Cardiac septum (tissue), 1 donor: ENCODE results near the gene MRPL17. TPM values are rescaled to one million over a fixed set of nuclear protein-coding genes. Genes with fewer than 3 reads are reported as not detected.
"Not testable (repeated sequence)": the region's sequence is repeated elsewhere in the genome, so short reads cannot be mapped to it uniquely, and the experiment has no call there.

Experiments used
- DNase-seq: peaks from one replicate; pipeline ENCODE4 v3.0.0-alpha.2; 2020; ENCODE audit warnings: low spot score
- intact Hi-C: fragments of 100-400 bp; cut with DNase I; formaldehyde crosslinking; loops from one replicate; pipeline ENCODE4 v1.14.0; 2022
- long read RNA-seq: library from polyadenylated mRNA; unstranded; transcript quantifications from one replicate; pipeline ENCODE4 v2.0.0, GENCODE V29; 2021
- total RNA-seq: library from RNA; stranded (reverse); fragmentation: NEBNext Ultra II Directional; extraction: Animal tissue kit (Norgen Biotek cat#: 25700); gene quantifications from one replicate; pipeline ENCODE4 v1.2.1, GENCODE V29; 2021
- donor health status: DM: no; HTN: no; CAD: no.

Gene MRPL17
- total RNA-seq, result 39.5 TPM
- long read RNA-seq, transcript MRPL17-201 (3 exons, 1,969 nt), result major isoform, 39 of 40 reads
- long read RNA-seq, partial matches to known transcripts, result 0 of 40 reads
- long read RNA-seq, other reads (novel, unspliced or antisense), result 1 of 40 reads

- DNase-seq, result peak; percentile 99
- intact Hi-C loops, result loop anchor here (1.0 to 5.0 kb wide), 5 partner anchors 20 to 201 kb away; partner anchors contain the start of genes ARFIP2, ILK, RRP8 and TAF10
Measured at GRCh38 chr11:6682936-6683861, at the start of gene MRPL17. TSS of gene MRPL17 (minus strand) at chr11:6683340. CDS start at chr11:6683296, 44 bp downstream.

DNA sequence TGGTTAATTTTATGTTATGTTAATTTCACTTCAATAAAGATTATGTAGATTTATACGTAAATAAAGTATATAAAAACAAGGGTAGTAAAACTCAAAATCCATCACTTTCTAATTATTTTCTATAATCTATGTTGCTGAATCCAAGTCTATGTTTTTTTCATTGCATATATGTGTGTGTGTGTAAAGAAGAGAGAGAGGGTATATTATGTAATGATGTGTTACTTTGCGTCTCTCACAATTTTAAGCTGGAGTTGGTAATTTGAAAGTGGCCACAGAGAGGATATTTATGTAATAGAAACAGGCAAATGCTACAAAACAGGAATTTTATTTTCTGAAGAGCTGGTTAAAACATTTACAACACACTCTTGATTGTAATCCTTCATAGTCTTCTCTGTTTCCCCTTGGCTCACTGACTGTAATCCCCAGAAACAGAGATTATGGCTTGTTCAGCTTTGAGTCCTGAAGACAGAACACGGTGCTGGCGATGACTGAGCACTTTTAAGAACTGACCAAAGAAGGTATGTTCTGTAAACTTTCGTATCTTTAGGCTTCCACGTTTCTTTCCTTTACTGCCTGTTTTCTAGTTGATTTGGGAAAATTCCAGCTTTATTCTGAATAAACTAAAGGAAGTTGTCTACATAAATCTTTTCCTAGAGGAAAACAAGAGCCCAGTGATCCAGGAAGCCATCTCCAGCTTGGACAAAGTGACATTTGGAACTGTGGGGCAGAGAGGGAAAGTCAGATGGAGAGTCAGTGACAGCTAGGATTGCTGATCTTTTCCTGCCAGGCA lies 45.0 kb upstream of the MRPL17 start:
- intact Hi-C loops, result no loop called here
- DNase-seq, result no peak

- intact Hi-C loops, result no loop called here
- no peak for DNase-seq
Measured at GRCh38 chr11:6725386-6725896, 42.3 kb upstream of the MRPL17 start.

DNA sequence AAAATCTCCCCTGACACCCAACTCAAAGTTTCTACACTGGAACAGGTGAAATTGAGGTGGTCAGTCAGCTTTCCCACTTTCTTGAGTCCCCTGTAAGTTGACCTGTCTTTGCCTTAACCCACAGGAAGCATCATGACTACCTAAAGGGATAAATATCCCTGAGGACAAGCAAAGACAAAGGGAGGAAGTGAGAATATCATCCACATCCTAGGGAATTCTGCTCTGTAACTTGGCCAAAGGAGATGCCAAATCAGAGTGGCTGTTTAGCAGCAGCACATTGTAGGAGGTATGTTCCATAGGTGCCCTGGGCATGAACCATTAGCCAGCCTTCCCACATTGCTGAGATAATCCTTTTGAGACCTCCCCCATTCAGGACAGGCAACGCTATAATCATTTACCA lies 40.9 kb upstream of the MRPL17 start:
- DNase-seq, result no peak
- intact Hi-C loops, result no loop called here

DNA sequence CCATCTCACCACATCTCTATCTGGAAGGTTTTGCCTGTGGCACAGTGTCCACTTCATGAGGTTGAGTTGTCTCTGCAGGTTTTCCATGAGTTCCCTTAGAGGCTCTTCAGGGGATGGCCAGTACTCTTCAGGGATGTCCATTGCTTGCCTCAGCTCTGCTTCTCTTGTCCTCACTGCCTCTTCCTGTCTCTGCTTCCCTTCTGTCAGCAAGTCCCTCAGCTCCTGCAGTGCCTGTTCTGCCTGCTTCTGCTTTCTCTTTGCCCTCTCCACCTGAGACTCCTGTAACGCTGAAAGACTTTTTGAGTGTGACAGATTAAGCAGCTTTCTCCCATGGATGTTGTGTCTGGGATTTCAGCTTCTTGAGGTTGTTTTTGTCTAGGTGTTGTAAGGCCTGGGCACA lies 38.2 kb upstream of the MRPL17 start:
- no peak for DNase-seq
- intact Hi-C loops, result no loop called here

GRCh38 chr11:6719576-6719975 lies 36.4 kb upstream of the MRPL17 start:
- DNase-seq, result no peak
- intact Hi-C loops, result no loop called here

GRCh38 chr11:6717426-6717825 lies 34.3 kb upstream of the MRPL17 start:
- intact Hi-C loops, result no loop called here
- DNase-seq, result no peak

DNA sequence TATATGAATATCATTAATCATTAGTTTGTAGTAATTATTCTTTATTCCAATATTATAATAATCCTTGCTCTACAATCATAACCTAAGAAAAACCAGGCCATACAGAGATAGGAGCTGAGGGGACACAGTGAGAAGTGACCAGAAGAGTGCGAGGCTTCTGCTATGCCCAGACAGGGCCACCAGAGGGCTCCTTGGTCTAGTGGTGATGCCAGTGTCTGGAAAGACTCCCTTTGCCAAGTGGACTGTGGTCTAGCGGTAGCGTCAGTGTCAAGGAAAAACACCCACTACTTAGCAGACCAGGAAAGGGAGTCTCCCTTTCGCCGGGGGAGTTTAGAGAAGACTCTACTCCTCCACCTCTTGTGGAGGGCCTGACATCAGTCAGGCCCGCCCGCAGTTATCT lies 28.4 kb upstream of the MRPL17 start:
- intact Hi-C loops, DNase-seq: not testable (repeated sequence)

DNA sequence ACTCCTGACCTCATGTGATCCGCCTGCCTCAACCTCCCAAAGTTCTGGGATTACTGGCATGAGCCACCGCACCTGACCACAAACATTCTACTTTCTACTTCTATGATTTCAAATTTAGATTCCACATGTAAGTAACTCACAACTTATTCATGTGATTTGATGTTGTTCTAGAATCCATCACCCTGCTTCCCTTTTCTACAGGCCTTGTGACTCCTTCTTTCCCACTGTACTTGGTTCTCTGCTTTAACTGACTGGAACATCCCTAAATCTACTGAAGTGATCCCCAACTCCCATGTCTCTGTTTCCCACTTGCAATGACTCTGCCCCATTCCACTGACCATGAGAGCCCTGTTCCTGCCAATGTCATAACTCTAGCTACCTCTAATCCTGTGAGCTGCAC lies 25.7 kb upstream of the MRPL17 start:
- intact Hi-C loops, result loop anchor here (10.0 kb wide), 1 partner anchor 334 kb away; no protein-coding TSS in a partner anchor

DNA sequence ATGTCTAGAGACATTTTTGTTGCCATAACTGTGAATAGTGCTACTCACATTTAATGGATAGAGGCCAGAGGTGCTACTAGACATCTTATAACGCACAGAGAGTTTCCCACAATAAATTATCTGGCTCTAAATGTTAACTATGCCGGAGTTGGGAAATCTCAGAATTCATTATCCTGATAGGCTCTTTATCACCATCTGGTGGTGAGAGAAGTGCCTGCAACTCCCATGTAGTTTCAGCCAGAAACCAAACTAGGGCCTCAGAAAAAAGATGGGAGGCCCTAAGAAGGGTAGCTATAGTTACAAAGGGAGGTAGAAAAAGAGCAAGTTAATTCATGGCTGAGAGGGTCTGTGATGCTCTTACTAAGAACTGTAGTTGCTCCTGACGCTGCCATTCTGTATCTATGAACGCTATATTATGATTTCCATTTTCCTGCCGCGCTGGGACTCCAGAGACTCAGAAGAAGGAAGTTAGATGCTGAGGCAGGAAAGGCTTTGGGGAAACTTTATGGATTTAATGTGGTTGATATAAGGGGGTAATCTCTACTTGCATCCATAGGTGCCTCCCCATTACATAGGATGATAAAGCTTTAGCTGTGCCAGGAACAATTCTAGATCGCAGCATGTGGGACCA lies 22.9 kb upstream of the MRPL17 start:
- DNase-seq, result no peak
- intact Hi-C loops, result loop anchor here (2.0 to 10.0 kb wide), 2 partner anchors 175 to 331 kb away; no protein-coding TSS in a partner anchor

More for the DNA sequence above, 25.7 kb upstream of the MRPL17 start:
- DNase-seq, result no peak

DNA sequence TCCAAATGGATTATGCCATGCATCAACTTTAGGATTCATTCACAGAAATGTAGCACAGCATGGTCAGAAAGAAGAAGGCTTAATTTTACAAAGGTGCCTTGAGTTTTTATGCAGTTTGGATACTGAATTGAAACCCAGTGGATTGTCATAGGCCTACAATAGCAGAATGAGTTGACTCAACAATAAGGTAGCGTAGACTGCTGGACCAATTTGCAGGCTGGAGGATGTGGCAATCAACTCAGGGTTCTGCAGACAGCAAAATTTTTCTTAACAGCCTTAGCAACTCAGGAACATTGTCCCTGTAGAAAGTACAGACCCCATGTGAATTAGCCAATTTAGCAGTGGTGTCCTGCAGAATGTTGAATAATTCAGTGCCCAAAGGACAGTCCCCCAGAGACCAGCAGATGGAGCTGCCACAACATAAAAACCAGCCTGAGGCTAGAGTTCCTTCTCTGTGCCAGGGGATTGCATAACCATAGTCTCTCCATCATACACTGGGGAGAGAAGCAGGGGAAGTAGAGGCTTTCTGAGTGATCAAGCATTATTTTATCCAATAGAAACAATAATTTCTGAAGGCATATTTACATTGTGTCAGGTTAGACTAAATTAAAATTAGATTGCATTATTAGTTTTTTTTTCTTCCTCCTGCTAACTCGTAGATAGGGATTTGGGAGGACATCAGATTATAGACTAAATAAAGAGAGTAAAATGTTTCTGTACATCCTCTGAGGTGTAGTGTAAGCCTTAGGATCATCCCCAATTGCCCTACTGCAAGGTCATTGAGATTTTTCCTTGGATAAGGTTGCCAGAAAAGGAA lies 20.3 kb upstream of the MRPL17 start:
- no peak for DNase-seq
- intact Hi-C loops, result loop anchor here (2.0 to 10.0 kb wide), 2 partner anchors 21 to 329 kb away; partner anchors contain the start of gene MRPL17

GRCh38 chr11:6701955-6702354 lies 18.8 kb upstream of the MRPL17 start:
- intact Hi-C loops, result loop anchor here (2.0 to 10.0 kb wide), 2 partner anchors 19 to 327 kb away; partner anchors contain the start of gene MRPL17

GRCh38 chr11:6695377-6695776 lies 12.2 kb upstream of the MRPL17 start:
- DNase-seq, result no peak
- intact Hi-C loops, result no loop called here

More at GRCh38 chr11:6701955-6702354, 18.8 kb upstream of the MRPL17 start:
- DNase-seq, result not testable (repeated sequence)

GRCh38 chr11:6694229-6694535 lies 11.0 kb upstream of the MRPL17 start:
- intact Hi-C loops, result no loop called here
- no peak for DNase-seq

DNA sequence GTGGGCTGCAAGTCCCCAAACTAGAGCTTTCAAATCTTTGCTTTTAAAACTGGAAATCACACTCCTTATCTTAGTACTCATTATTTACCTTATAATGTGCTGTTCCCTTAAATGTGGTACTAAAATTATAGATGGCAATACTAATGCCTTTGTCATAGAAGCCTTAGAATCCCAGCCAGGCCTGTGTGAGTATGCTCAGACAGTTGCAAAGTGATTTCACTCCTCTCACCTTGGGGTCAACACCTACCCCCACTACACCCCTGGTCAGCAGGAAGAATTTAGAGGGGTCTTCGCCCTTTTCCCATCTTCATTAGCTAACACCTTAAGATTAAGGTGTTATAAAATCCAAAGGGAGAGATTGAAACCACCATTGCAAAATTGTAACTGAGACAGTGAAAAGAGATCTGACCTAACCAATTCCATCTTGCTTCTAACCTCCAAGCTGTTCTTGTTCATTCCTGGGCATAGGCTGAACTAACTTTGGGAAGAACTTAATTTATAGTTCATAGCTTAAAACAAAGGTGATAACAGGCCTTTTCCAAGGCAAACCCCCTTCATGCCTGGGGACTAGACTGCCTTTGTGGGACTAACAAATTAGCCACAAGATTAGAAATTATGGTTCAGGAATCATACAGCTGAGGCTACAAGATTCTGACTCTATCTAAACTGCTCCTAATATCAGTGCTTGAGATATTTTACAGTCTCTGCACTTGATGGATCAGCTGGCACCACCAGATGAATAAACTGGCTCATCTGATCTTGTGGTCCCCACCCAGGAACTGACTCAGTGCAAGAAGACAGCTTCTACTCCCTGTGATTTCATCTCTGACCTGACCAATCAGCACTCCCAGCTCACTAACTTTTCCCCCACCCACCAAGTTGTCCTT lies 10.4 kb upstream of the MRPL17 start:
- intact Hi-C loops, result no loop called here
- DNase-seq, result no peak

- DNase-seq, result no peak
- intact Hi-C loops, result no loop called here
Measured at GRCh38 chr11:6692128-6692527, 9.0 kb upstream of the MRPL17 start.

DNA sequence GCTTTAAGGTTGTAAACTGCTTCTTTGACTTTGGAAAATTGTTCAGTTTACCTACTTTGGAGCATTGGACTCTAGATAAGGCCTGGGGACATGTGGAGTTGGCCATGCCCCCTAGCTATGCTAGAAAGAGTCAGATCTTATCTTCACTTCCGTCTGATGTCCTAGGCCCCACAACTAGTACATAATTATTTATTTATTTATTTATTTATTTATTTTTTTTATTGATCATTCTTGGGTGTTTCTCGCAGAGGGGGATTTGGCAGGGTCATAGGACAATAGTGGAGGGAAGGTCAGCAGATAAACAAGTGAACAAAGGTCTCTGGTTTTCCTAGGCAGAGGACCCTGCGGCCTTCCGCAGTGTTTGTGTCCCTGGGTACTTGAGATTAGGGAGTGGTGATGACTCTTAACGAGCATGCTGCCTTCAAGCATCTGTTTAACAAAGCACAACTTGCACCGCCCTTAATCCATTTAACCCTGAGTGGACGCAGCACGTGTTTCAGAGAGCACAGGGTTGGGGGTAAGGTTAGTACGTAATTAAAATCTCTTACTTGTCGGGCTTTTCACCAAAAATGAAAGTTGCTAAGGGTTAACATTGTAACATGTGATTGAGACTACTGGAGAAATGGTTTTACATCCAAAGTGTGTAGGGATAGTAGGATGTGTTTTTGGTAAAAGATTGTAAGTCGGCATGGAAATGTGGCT lies 7.4 kb upstream of the MRPL17 start:
- intact Hi-C loops, DNase-seq: not testable (repeated sequence)
